WTC11 (cell line): ENCODE data around the gene DRC1. TPM values are rescaled to one million over a fixed set of nuclear protein-coding genes. Genes with fewer than 3 reads are reported as not detected.
A peak's percentile ranks its signal among the peaks of the same experiment; 100 is the strongest.

Experiments used
- ATAC-seq: fragments of 200-7000 bp; cut with Tn5 transposase; 2 replicates; pipeline ENCODE4 v1.10.0; 2021; ENCODE audit warnings: mild to moderate bottlenecking, moderate library complexity
- CTCF ChIA-PET: fragments of 300-600 bp; sonication (Branson Sonifier 250); formaldehyde crosslinking; loops from one replicate; lab custom pipeline; 2021; ENCODE audit warnings: antibody characterized with exemption; lab: Charles Lee
- POLR2A ChIA-PET: fragments of 350-600 bp; sonication (Branson Sonifier 250); formaldehyde crosslinking; loops from one replicate; lab custom pipeline; 2021; ENCODE audit warnings: antibody characterized with exemption; lab: Charles Lee
- DNase-seq: peaks from one replicate; pipeline ENCODE4 v3.0.0; 2021; ENCODE audit warnings: low spot score
- H3K27ac Mint-ChIP-seq: 2 replicates; pipeline ENCODE4 v1.8.0; 2021; ENCODE audit warnings: mixed read lengths
- H3K27me3 Mint-ChIP-seq: 2 replicates; pipeline ENCODE4 v1.8.0; 2021; ENCODE audit warnings: low read depth, mild to moderate bottlenecking, moderate library complexity, mixed read lengths
- H3K36me3 Mint-ChIP-seq: 2 replicates; pipeline ENCODE4 v1.8.0; 2021; ENCODE audit warnings: mixed read lengths
- H3K4me1 Mint-ChIP-seq: 2 replicates; pipeline ENCODE4 v1.8.0; 2022; ENCODE audit warnings: mixed read lengths
- H3K4me3 Mint-ChIP-seq: 2 replicates; pipeline ENCODE4 v1.8.0; 2021; ENCODE audit warnings: mild to moderate bottlenecking, moderate library complexity, mixed read lengths
- H3K9me3 Mint-ChIP-seq: 2 replicates; pipeline ENCODE4 v1.8.0; 2021; ENCODE audit warnings: mixed read lengths
- ARID4B ChIP-seq: sonication (generic); formaldehyde crosslinking; IDR thresholded peaks from 2 replicates; pipeline ENCODE4 v1.8.0; 2023; ENCODE audit warnings: missing genetic modification reagents, mild to moderate bottlenecking, borderline replicate concordance
- E2F1 ChIP-seq: sonication (generic); formaldehyde crosslinking; IDR thresholded peaks from 2 replicates; pipeline ENCODE4 v1.8.0; 2022; ENCODE audit warnings: mild to moderate bottlenecking, missing genetic modification reagents
- FOXK1 ChIP-seq: sonication (generic); formaldehyde crosslinking; IDR thresholded peaks from 2 replicates; pipeline ENCODE4 v1.8.0; 2022; ENCODE audit warnings: mild to moderate bottlenecking, moderate library complexity, missing genetic modification reagents
- KAT7 ChIP-seq: sonication (generic); formaldehyde crosslinking; IDR thresholded peaks from 2 replicates; pipeline ENCODE4 v1.8.1; 2023; ENCODE audit warnings: missing genetic modification reagents, mild to moderate bottlenecking, borderline replicate concordance
- MAX ChIP-seq: sonication (generic); formaldehyde crosslinking; IDR thresholded peaks from 2 replicates; pipeline ENCODE4 v1.8.0; 2022; ENCODE audit warnings: mild to moderate bottlenecking, missing genetic modification reagents
- NFYB ChIP-seq: sonication (generic); formaldehyde crosslinking; conservative IDR thresholded peaks from 2 replicates; pipeline ENCODE4 v1.8.0; 2022; ENCODE audit warnings: low read depth, missing genetic modification reagents
- NR1H2 ChIP-seq: sonication (generic); formaldehyde crosslinking; IDR thresholded peaks from 2 replicates; pipeline ENCODE4 v1.9.0; 2021; ENCODE audit warnings: mild to moderate bottlenecking, moderate library complexity, missing genetic modification reagents
- NR3C1 ChIP-seq: sonication (generic); formaldehyde crosslinking; conservative IDR thresholded peaks from 2 replicates; pipeline ENCODE4 v1.8.1; 2023; ENCODE audit warnings: low read depth, mild to moderate bottlenecking, missing genetic modification reagents
- OVOL2 ChIP-seq: fragments of 250-450 bp; sonication (Bioruptor Pico); IDR thresholded peaks from 2 replicates; pipeline ENCODE4 v1.9.0; 2021; ENCODE audit warnings: mild to moderate bottlenecking, borderline replicate concordance
- PRRX2 ChIP-seq: fragments of 250-450 bp; sonication (Bioruptor Pico); IDR thresholded peaks from 2 replicates; pipeline ENCODE4 v1.8.0; 2021; ENCODE audit warnings: mild to moderate bottlenecking
- SOX15 ChIP-seq: fragments of 250-450 bp; sonication (Bioruptor Pico); IDR thresholded peaks from 2 replicates; pipeline ENCODE4 v1.9.0; 2021; ENCODE audit warnings: mild to moderate bottlenecking
- SP1 ChIP-seq: sonication (generic); formaldehyde crosslinking; conservative IDR thresholded peaks from 2 replicates; pipeline ENCODE4 v1.8.1; 2022; ENCODE audit warnings: missing genetic modification reagents
- ZNF121 ChIP-seq: sonication (generic); formaldehyde crosslinking; IDR thresholded peaks from 2 replicates; pipeline ENCODE4 v1.8.0; 2023; ENCODE audit warnings: missing genetic modification reagents
- ZNF396 ChIP-seq: fragments of 250-450 bp; sonication (Bioruptor Pico); IDR thresholded peaks from 2 replicates; pipeline ENCODE4 v1.8.0; 2021; ENCODE audit warnings: mild to moderate bottlenecking, moderate library complexity, borderline replicate concordance
- ZNF532 ChIP-seq: fragments of 250-450 bp; sonication (Bioruptor Pico); IDR thresholded peaks from 2 replicates; pipeline ENCODE4 v1.9.0; 2021; ENCODE audit warnings: mild to moderate bottlenecking, borderline replicate concordance
- ZNF671 ChIP-seq: fragments of 250-450 bp; sonication (Bioruptor Pico); IDR thresholded peaks from 2 replicates; pipeline ENCODE4 v1.8.0; 2021; ENCODE audit warnings: mild to moderate bottlenecking
- ZSCAN18 ChIP-seq: fragments of 250-450 bp; sonication (Bioruptor Pico); IDR thresholded peaks from 2 replicates; pipeline ENCODE4 v2.1.2; 2022; ENCODE audit warnings: mild to moderate bottlenecking, moderate library complexity
- total RNA-seq: library from RNA; stranded (reverse); gene quantifications from 3 replicates; pipeline ENCODE4 v1.2.3, GENCODE V29; 2021

Gene DRC1
- total RNA-seq, 1 experiment from 2014 or later: 0.55 TPM

- H3K4me1 Mint-ChIP-seq: peaks cover 4% of the 10 kb centered on the region
- TF ChIP-seq ZNF532 (CRISPR knock-in tag): no peak
- no peak for TF ChIP-seq ARID4B
- TF ChIP-seq NFYB (CRISPR knock-in tag): no peak
- 0 out of 2 replicates have a peak, but pooled peaks have one; percentile 32 for TF ChIP-seq ZNF121
- TF ChIP-seq ZNF671 (CRISPR knock-in tag): no peak
- no peak for TF ChIP-seq NR1H2
- DNase-seq (no peak), ATAC-seq (peak; percentile 33)
- no peaks in the 10 kb centered on the region for H3K36me3 Mint-ChIP-seq
- no peak overlapping the region for H3K4me3 Mint-ChIP-seq
- CTCF ChIA-PET: interaction anchor here (0.8 to 2.2 kb wide), 6 partner anchors 8 to 105 kb away, joined by 3 to 11 read pairs (median 4); no protein-coding TSS in a partner anchor
- H3K27ac Mint-ChIP-seq: peak overlapping the region; percentile 80; the same call in 1 of the 2 replicates
- H3K27me3 Mint-ChIP-seq: no peaks in the 10 kb centered on the region
- POLR2A ChIA-PET: interaction anchor here (0.5 kb wide), 1 partner anchor 169 kb away, joined by 3 read pairs; no protein-coding TSS in a partner anchor
- H3K9me3 Mint-ChIP-seq: no peaks in the 10 kb centered on the region
These were observed 75.6 kb downstream of the DRC1 start for GRCh38 chr2:26477126-26477910.

GRCh38 chr2:26477911-26478253 is 76.2 kb downstream of the DRC1 start, which contains the start of gene OTOF:
OTOF (minus strand) TSS chr2:26478124.
- ATAC-seq (no peak), DNase-seq (no peak)
- no peaks in the 10 kb centered on the region for H3K27me3 Mint-ChIP-seq
- H3K9me3 Mint-ChIP-seq: no peaks in the 10 kb centered on the region
- ChIA-PET CTCF (interaction anchor here (0.8 to 2.2 kb wide), 7 partner anchors 9 to 100 kb away, joined by 3 to 11 read pairs (median 4); no protein-coding TSS in a partner anchor), POLR2A (no interaction called here)
- H3K4me3 Mint-ChIP-seq: no peak within 1 kb of the TSS
- peak within 1 kb of the TSS; percentile 80; the same call in 1 of the 2 replicates for H3K27ac Mint-ChIP-seq
- no peaks in the 10 kb centered on the region for H3K36me3 Mint-ChIP-seq
- H3K4me1 Mint-ChIP-seq: peaks cover 4% of the 10 kb centered on the region
- TF ChIP-seq OVOL2 (CRISPR knock-in tag) (no peak), MAX (no peak), SP1 (no peak), ZNF396 (no peak), SOX15 (CRISPR knock-in tag) (no peak), FOXK1 (CRISPR knock-in tag) (no peak), NR3C1 (no peak), PRRX2 (CRISPR knock-in tag) (no peak), KAT7 (CRISPR knock-in tag) (no peak), E2F1 (CRISPR knock-in tag) (no peak), ZSCAN18 (no peak)
